Stimulated activated CD8-positive, alpha-beta memory T cell treated with anti-CD3 and anti-CD28 coated beads, Interleukin-7, amount 100 ng/mL, for 4 hours (primary cell): ENCODE results near the gene ARL15.

Experiments
- DNase-seq, 2 donors: peaks; one replicate each; pipeline ENCODE4 v3.0.0-alpha.2; 2020; ENCODE audit warnings: low read depth in 2 of 2

ARL15 gene

GRCh38 chr5:54285686-54286085 lies 24.7 kb downstream of the ARL15 start:
- DNase-seq: no peak

DNA sequence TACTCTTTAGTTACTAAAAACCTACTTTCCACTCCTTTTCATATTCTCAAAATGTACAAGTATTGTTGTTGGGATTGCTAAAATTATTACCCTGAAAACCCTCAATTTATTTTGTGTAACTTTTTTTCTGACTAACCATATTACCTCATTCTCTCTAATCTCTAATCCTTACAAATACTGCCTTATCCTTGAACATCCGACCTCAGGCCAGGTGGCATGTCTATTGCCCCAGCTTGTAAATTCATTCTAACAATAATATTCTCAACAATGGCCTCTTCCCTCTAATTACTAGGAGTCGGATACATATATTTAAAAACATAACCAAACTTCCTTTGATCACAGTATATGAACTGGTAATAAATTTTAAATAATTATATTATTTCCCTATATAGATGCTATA lies 25.8 kb downstream of the ARL15 start:
- no peak for DNase-seq

GRCh38 chr5:54282876-54283275 lies 27.5 kb downstream of the ARL15 start:
- DNase-seq: no peak

DNA sequence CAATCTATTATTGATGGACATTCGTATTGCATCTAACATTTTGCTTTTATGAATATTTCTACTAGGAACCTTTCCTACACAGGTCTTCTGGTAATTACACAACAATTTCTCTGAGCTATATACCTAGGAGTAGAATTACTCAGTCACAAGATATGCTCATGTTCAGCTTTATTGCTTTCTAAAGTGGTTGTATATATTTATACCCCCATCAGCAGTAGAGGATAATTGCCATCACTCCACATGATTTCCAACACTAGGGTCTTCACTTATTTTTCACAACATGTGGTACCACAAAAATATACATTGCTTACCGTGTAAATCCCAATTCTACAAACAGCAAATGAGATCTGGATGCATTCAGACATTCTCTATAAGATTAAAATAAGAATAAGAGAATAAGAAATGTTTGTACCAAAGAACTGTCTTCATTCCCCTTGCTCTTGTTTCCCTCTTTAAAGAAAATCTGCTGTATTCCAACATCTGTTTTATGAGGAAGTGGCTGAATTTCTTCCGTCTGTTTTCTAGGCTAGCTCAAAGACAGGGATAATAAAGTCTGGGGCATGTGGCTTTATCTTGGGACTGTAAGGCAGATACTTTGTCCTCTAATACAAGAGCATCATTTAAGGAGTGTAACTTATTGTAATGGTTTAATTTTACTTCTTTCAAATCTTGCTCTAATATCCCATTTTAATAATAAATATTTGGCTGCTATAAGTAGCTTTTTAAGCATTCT lies 28.2 kb downstream of the ARL15 start:
- DNase-seq: no peak

- DNase-seq: no peak
Observed at GRCh38 chr5:54279960-54280359, 30.4 kb downstream of the ARL15 start.

- DNase-seq: no peak
Observed at GRCh38 chr5:54278979-54279717, 31.2 kb downstream of the ARL15 start.

DNA sequence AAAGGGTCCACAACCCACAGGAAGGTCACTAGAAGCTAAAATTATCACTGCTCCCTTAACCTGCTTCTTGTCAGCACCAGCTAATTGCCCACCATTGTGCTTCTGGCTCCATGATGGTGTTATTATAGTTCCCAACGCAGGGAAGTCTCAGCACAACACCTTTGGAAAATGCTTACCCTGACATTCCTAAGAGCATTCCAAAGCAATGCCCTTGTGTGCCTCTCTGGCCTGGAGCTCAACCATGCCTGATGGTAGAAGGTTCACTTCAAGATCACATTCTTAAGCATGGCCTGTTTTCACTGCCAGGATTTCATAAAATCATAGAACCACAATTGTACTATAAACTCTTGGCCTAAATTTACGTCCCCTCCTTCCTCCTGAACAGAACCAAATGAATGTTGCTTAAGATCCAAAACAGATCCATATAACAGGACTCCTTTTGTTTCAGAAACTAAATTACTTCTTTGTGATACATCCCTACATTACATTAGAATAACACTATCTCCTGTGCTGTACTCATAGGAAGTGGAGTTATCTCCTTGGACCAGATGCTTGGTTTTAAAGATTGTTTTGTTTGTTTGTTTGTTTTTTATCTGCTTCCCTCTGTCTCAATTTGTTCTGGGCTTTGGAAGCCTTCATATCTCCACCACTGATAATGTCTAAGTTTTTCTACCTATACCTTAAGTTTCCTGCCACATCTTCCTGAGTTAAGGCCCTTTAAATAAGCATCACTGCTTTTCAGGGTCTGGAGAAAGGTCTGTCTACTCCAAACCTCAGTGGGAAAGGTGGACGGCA lies 32.1 kb downstream of the ARL15 start:
- no peak for DNase-seq

DNA sequence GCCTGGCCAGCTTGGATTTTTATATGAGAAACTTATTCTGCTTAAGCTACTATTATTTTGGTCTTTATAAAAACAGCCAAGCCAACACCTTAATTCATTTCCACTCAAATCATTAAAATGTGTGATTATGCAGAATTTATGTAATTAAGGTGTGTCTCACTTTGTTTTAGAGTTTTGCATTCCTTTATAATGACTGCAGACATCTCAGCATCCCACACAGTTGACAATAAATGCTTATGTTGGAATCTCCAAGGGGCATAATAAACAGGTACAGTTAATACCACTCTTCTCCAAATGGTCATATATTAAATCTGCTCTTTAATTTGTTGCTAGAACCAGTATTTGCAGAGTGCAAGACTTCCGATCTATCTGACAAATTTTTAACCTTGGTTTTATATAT lies 34.3 kb downstream of the ARL15 start:
- no peak for DNase-seq

GRCh38 chr5:54275361-54275760 lies 35.0 kb downstream of the ARL15 start:
- no peak for DNase-seq

- DNase-seq: no peak
Observed at GRCh38 chr5:54274944-54275343, 35.4 kb downstream of the ARL15 start.

GRCh38 chr5:54273715-54274114 lies 36.7 kb downstream of the ARL15 start:
- no peak for DNase-seq

DNA sequence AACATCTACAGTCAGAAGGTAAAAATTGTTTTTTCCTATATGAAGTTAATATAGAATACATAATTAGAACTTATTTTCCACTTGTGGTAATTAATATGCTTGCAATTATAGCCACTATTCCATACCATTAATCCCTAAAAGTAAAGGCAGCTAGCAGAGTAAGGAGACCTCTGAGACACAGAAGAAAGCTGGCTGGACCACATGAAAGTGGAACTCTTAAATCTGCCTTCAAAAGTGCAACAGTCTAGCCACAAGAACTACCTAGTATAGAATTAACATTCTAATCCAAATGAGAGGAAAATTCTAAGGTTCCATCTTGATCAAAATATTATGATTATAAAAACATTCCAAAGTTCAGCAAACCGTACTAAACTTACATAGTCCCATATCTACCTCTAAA lies 37.6 kb downstream of the ARL15 start:
- no peak for DNase-seq

DNA sequence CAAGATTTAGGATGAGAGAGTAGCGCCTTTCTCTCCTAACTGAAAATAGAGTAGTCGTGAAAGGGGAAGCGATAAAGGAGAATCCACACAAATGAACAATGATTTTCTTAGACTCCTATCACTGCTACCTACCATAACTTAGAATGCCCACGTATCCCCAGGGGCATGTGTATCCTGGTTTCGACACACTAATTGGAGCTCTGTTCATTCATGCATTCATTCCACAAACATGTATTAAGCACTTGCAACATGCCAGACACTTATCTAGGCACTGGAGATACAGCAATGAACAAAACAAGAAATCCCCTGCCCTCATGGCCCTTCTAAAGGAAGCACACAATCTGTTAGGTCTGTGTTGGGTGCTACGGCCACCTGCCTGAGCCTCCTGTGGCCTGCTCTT lies 40.0 kb downstream of the ARL15 start:
- DNase-seq: no peak

GRCh38 chr5:54264574-54264973 lies 45.8 kb downstream of the ARL15 start:
- DNase-seq: no peak

DNA sequence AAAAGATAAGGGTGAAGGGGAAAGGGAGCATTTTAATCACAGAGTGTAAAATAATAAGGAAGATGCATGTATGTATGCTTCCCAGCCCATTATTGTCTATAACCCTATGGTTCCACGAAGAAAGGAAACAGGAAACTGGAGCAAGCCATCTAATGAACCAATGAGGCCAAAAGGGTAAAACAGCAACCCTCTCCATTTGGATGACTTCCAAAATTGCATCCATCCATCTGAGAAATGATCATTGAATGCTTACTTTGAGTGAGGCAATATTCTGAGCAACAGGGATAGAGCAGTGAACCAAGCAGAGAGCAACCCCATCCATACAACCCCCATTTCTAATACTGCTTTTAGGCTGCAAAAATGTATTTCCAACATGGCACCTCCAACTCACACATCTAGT lies 46.9 kb downstream of the ARL15 start:
- DNase-seq: no peak

- DNase-seq: no peak
Observed at GRCh38 chr5:54261596-54261995, 48.8 kb downstream of the ARL15 start.

DNA sequence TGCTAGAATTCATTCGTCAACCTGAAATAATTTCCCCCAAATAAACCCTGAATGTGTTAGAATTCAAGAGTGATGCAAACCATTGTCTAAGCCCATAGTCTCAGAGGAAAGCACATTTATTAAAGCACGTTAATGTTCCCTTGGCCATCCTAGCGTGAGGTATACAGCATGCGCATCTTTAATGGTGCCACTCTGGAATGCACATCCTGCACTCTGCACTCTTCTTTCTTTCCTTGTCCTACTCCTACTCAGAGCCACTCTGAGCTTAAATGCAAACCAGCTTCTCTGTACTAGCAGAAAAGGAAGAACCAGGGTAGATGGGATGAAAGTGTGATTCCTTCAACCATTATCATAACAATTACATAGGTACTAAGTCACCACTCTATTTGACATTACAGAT lies 50.4 kb downstream of the ARL15 start:
- DNase-seq: no peak

DNA sequence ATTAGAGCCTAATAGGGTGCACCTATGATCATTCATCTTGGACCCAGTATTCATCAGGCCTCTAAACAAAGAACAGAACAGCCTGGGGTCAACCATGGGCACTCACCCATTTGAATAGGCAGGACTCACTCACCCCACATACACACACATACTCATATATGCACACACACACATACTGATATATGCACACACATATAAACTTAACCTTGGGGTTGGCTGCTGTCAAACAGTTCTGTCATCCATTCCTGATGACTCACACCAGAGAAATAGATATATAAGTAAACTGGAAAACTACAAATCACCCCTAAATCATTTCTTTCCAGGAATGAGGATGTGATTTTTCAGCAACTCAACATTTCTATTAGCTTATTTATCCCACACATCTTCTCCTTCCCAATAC lies 51.3 kb downstream of the ARL15 start:
- no peak for DNase-seq

DNA sequence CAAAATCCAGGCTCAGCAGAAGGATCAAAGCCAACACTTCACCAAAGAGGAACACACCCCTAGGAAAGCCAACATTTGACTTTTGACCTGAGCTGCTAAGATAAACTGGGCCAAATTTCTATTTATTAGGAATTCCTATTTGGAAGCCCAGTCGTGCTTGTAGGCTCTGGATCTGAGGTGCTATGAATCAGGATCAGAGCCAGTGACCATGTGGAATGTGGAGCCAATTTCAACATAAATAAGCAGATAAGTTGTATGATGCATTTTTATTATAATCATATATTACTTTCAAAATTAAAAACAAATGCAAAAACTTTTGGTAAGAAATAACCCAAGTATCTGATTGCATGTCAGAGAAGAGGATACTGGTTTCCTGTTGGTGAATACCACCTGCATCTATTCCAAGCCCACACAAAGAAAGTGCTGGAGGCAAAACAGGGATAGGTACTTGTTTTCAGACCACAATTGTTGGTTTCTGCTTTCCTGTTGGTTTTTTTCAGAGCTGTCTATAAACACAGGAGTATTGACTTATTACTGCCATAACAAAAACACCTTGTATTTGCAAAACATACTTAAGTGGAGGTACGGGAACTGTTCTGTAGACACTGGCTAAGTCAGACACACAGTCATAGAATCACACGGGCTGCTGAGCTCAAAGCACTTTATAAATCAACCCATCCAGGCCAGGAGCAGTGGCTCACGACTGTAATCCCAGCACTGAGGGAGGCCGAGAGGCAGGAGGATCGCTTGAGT lies 52.8 kb downstream of the ARL15 start:
- no peak for DNase-seq

GRCh38 chr5:54254482-54255198 lies 55.7 kb downstream of the ARL15 start:
- DNase-seq: no peak

DNA sequence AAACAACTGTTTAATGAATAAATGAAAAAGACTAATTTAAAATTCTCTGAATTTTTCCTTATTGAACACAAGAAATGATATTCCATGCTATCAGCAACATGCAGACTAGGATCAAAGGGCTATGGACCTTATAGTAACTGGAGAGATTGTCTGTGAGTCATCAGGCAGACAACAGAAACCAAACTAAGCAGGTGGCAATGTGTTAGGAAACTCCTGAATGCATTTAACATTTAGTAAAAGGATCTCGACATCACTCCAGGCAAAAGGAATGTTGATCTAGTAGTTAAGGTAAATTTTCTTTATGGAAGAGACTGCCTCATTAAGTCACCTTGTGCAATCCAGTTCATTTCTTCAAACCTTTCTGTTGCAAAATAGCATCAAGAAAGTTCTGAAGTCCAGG lies 58.4 kb downstream of the ARL15 start:
- DNase-seq: no peak
